Measurements from ENCODE around the gene MRPL49. TPM values are rescaled to one million over a fixed set of nuclear protein-coding genes. Genes with fewer than 3 reads are reported as not detected.
A peak's percentile ranks its signal among the peaks of the same experiment; 100 is the strongest.

The MRPL49 gene
- total and polyA plus RNA-seq, 2 of the 13 experiments (the other 11 are each of a cell fraction or from before 2014, with no cell fraction given): 39.2 to 53.3 TPM

GRCh38 chr11:65165410-65166317 is 43.5 kb downstream of the MRPL49 start (continued):
- peak; percentile 84; the same call in 1 of the 2 replicates for TF ChIP-seq AHDC1 (CRISPR knock-in tag; IDR thresholded peaks at IDR 0.05; ENCODE audit: borderline replicate concordance)
- no peak for TF ChIP-seq GLMP (CRISPR knock-in tag; IDR thresholded peaks at IDR 0.05; ENCODE audit: borderline replicate concordance)
- peak; percentile 49; the same call in 1 of the 2 replicates for TF ChIP-seq FOXK1 (CRISPR knock-in tag; IDR thresholded peaks at IDR 0.05; ENCODE audit: borderline replicate concordance, low read depth)
- no peak for TF ChIP-seq TERF1 (CRISPR knock-in tag; IDR thresholded peaks at IDR 0.05)
- no peak for TF ChIP-seq GLI4 (CRISPR knock-in tag; IDR thresholded peaks at IDR 0.05; ENCODE audit: borderline replicate concordance)
- peak; percentile 90 for TF ChIP-seq SALL1 (CRISPR knock-in tag; IDR thresholded peaks at IDR 0.05)
- TF ChIP-seq ZNF496 (CRISPR knock-in tag; IDR thresholded peaks at IDR 0.05; ENCODE audit: insufficient replicate concordance): no peak
- TF ChIP-seq ELF1 (CRISPR knock-in tag; IDR thresholded peaks at IDR 0.05): peak; percentile 95
- TF ChIP-seq SP140L (CRISPR knock-in tag; IDR thresholded peaks at IDR 0.05; ENCODE audit: borderline replicate concordance): no peak
- TF ChIP-seq RAD51 (IDR thresholded peaks at IDR 0.05; ENCODE audit: borderline replicate concordance): no peak
- no peak for TF ChIP-seq ATF7 (IDR thresholded peaks at IDR 0.05)
- TF ChIP-seq ATF7 (CRISPR knock-in tag; IDR thresholded peaks at IDR 0.05): no peak
- 0 out of 2 replicates have a peak, but pooled peaks have one; percentile 8 for TF ChIP-seq POGZ (CRISPR knock-in tag; IDR thresholded peaks at IDR 0.05)
- TF ChIP-seq ZNF616 (CRISPR knock-in tag; IDR thresholded peaks at IDR 0.05; ENCODE audit: low read depth): no peak
- TF ChIP-seq BCL6 (CRISPR knock-in tag; IDR thresholded peaks at IDR 0.05): peak; percentile 67
- TF ChIP-seq KLF9 (CRISPR knock-in tag; IDR thresholded peaks at IDR 0.05; ENCODE audit: low read depth): no peak
- TF ChIP-seq ZNF124 (CRISPR knock-in tag; IDR thresholded peaks at IDR 0.05): peak; percentile 83; the same call in 1 of the 2 replicates
- no peak for TF ChIP-seq SNAPC5 (CRISPR knock-in tag; IDR thresholded peaks at IDR 0.05; ENCODE audit: borderline replicate concordance)
- TF ChIP-seq ZFX (CRISPR knock-in tag; IDR thresholded peaks at IDR 0.05; ENCODE audit: low read depth): peak; percentile 68; the same call in 1 of the 2 replicates
- no peak for TF ChIP-seq NPAS2 (CRISPR knock-in tag; IDR thresholded peaks at IDR 0.05; ENCODE audit: borderline replicate concordance)
- no peak for TF ChIP-seq ZNF337 (CRISPR knock-in tag; IDR thresholded peaks at IDR 0.05; ENCODE audit: borderline replicate concordance, low read depth)
- 0 out of 2 replicates have a peak, but pooled peaks have one; percentile 7 for TF ChIP-seq RAD21 (CRISPR knock-in tag; IDR thresholded peaks at IDR 0.05)

All from HepG2 (cell line).